HPDE6-E6E7 (cell line): ENCODE measurements around the gene ABI3BP.

Experiments
- DNase-seq: peaks from one replicate; pipeline ENCODE4 v3.0.0; 2011; ENCODE audit warnings: missing footprints; ENCODE audit errors: extremely low spot score

The ABI3BP gene

GRCh38 chr3:100941451-100941850, 51.8 kb downstream of the ABI3BP start:
- no peak for DNase-seq

DNA sequence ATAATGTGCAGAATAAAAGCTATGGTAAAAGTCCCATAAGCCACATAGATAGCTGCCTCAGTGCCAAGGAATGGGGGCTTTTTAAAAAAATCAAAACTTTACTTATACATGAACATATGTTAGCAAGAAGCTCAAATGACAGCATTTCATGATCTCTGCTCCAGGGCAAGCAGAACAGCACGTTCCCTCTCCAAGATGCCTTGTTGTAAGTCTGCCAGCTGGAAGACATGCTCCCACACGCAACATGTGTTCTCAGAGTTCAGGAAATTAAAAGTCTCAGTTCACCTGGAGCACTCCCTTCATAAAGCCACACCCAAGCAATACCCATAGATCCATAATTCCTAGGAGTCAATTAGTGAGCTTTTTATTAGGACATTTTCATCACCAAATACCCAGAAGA, 52.2 kb downstream of the ABI3BP start:
- peak; percentile 31 for DNase-seq

GRCh38 chr3:100936931-100937330, 56.3 kb downstream of the ABI3BP start:
- DNase-seq = no peak

- no peak for DNase-seq
These were observed 60.7 kb downstream of the ABI3BP start for GRCh38 chr3:100932491-100932890.

DNA sequence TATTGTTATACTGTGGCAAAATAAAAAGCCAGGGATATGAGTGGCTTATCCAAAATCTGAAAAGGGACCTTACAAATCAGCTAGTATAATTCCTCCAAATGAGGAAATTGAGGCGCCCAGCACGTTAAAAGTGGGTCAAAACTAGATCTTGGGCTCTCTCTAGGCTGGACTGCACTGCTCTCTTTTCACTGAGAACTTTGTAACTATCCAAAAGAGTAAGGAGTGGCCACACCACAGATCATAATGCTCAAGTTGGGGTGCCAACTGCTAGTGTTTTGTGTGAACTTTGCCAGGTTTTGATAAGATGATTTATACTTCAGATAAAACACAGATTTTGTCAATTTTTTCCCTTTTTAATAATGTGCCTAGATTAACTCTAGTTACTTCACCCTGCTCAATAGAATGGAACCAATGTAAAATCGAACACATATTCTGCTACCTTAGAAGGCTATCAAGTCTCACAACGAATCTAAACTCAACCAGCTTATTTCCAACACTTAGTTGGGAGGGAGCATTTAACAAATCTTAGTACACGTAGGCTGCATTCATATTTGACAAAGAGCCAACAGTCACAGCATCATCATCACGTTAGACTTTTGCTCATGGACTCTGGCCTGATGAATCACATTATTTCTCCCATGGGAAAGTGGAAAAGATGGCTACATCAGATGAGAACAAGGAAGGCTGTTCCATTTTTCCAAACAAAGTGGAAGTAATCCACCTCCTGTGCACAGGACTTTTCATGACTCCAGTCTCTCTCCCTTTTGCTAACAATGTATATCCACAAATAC, 64.4 kb downstream of the ABI3BP start:
- no peak for DNase-seq

- no peak for DNase-seq
These were observed 65.4 kb downstream of the ABI3BP start for GRCh38 chr3:100927775-100928174.

GRCh38 chr3:100915706-100916495, 77.3 kb downstream of the ABI3BP start:
- no peak for DNase-seq

DNA sequence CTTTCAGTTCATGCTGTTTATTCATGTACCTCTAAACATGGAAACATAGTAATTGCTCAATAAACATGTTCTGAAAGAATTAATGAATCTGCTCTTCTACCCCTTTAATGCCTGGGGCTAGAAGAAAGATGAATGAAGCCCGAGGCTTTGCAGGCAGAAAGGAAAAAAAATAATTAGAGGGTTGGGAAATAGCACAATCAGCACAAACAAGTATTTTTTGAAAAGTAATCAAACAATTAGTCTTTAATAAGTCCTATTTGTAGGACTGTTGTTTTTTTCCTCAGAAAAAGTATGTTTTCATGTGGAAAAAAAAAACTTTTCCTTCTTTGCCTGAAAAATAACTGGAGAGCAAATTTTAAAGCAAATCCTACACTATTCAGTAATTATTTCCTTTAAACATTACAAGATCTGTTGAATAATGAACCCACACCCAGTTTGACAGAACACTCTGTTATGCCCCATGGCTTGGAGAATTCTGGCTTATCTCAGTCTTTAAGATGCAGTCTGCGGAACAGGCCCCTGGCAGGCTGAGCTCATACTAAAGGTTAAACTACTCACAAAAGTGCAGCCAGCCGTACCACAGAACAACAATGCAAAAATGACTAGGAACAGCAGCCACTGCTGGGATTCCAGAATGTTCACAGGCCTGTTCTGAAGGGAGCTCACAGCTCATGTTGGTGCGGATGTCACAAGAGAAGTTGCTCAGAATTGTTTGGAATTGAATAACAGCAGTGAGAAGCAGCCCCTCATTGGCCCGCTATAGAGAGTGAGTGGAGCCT, 79.2 kb downstream of the ABI3BP start:
- no peak for DNase-seq

GRCh38 chr3:100912976-100913545, 80.2 kb downstream of the ABI3BP start:
- no peak for DNase-seq

DNA sequence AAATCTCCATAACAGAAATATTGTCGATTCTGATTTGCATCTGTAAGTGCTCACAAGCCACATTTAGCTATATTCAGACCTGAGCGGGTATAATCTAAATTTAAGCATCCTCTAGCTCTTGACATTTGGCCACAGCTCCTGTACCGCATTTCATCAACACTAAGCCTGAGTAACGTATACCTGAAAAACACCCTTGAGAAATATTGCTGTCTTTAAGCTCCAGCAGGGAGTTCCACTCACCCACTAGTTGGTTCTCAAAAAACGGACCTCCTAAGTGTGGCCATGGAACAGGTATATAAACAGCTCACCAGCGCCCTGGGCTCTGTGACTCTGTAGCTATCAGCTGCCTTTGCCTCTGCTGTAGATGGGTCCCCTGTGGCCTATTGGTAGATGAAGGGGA, 80.7 kb downstream of the ABI3BP start:
- no peak for DNase-seq

- no peak for DNase-seq
These were observed 81.3 kb downstream of the ABI3BP start for GRCh38 chr3:100911956-100912355.

- no peak for DNase-seq
These were observed 82.2 kb downstream of the ABI3BP start for GRCh38 chr3:100910986-100911385.

DNA sequence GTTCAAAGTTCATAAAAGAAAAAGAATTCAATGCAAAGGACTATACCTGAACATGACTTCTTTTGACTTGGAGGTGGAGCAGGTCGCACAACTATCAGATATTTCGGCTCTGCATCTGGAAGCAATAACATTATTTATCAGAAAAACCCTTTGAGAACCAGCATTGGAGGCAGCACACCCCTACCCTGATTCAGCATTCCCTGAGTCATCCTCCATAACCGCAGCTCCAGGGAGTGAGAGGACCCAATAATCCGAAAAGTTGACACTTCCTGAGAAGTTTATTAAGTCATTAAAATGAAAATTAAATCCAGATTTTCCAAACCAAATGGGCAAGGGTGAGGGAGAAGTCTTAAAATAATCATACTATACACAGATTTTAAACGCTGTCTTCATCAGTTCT, 90.6 kb downstream of the ABI3BP start:
- DNase-seq = no peak

- no peak for DNase-seq
These were observed 92.4 kb downstream of the ABI3BP start for GRCh38 chr3:100900671-100901335.

DNA sequence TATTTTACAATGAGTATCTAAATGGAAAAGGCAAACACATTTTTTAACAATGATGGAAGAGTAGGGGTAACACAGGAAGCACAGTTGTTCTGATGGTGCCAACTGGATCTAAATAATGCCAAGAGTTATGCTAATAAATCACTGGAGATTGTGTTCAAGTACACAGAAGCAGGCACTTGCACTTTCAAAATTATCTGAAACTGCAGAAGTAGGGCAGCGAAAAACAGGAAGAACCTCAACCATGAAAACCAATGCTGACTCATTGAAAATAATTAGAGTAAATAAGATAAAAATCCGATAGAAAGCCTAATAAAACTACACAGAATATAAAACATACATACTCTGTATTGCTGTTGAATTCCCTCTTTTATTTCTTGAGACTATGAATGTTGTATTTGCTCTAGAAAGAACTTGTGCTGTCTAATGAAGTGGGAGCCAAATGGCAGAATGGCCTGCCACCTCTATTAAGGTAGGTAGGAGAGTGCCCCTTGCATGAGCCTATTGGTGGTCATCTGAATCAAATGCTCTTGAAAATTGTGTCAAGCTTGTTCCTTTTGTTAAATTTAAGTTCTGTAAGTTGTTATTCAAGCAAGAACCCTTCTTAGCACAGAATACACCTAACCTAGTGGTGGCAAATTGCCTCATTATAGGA, 93.7 kb downstream of the ABI3BP start:
- no peak for DNase-seq

GRCh38 chr3:100898681-100899080, 94.5 kb downstream of the ABI3BP start:
- DNase-seq = no peak

DNA sequence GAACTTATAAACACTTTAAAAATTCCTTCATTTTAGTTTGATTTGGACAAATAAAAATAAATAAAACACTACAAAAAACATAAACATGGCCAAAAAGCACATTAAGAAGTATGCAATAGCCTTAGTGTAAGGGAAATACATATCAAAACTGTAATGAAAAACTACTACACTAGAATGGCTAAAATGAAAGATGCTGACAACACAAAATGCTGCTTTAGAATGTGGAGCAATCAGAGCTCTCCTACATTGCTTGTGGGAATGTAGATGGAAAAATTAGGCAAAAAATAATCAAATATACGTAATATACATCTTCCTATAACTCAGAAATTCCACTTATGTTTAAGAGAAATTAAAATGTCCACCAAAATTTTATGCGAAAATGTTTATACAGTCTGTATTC, 96.2 kb downstream of the ABI3BP start:
- DNase-seq = no peak

- DNase-seq = peak; percentile 17
These were observed 99.6 kb downstream of the ABI3BP start for GRCh38 chr3:100893590-100893989.

DNA sequence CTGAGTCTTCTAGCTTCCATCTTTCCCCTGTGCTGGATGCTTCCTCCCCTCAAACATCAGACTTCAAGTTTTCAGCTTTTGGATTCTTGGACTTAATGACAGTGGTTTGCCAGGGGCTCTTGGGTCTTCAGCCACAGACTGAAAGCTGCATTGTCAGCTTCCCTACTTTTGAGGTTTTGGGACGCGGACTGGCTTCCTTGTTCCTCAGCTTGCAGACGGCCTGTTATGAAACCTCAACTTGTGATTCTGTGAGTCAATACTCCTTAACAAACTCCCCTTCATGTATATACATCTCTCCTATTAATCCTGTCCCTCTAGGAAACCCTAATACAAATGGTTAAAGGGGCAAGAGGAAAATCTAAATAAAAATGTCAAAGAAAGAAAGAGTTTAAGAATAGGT, 100.1 kb downstream of the ABI3BP start:
- no peak for DNase-seq

DNA sequence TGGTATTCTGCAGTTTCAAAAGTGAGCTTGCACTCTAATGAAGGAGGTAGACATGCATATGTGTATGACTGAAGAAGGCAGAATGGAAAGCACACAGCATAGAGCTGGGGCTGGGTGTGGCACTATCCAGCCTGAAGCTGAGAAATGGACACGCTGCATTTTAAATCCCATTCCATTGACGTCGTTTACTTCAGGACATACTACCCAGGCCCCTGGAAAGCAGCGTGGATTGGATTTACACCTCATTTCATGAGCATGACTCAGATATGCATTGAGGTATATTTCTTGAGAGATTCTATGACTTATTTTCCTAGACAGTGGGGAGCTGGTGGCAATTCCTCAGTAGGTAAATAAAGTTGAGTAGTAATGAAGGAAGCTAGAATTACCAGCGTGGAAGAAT, 101.4 kb downstream of the ABI3BP start:
- DNase-seq = no peak

DNA sequence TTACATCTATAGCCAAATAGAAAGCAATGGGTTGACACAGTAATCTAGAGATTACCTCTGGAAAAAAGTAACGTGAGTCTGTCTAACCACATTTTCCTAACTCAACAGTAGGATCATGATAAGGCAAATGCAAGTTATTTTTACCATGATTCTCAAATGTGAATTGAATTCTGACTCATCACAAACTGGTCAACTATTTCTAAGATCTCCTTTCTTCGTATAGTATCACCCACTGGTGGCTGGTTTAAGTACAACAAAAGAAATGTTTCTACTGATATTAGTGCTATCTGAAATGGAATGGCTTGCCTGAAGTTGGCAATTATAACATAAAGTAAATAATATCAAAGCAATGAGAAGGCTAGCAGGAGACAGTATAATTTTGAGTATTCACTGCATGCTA, 102.2 kb downstream of the ABI3BP start:
- no peak for DNase-seq
